Glomerular endothelial cell (primary cell): ENCODE data around the gene ITGB1BP2. TPM values are rescaled to one million over a fixed set of nuclear protein-coding genes. Genes with fewer than 3 reads are reported as not detected.
"Not testable (repeated sequence)": the region's sequence is repeated elsewhere in the genome, so short reads cannot be mapped to it uniquely, and the experiment has no call there.

Experiments used
- DNase-seq: peaks from one replicate; pipeline ENCODE4 v3.0.0-alpha.2; 2011; ENCODE audit warnings: low read depth, low spot score; ENCODE audit errors: extremely low read depth
- total RNA-seq: library from RNA; depleted of rRNA; stranded (reverse); fragments of >200 nt; gene quantifications from 2 replicates; pipeline ENCODE4 v1.2.3, GENCODE V29; 2015

Gene ITGB1BP2
- 0.24 and 2.1 TPM in 2 replicates for total RNA-seq

DNA sequence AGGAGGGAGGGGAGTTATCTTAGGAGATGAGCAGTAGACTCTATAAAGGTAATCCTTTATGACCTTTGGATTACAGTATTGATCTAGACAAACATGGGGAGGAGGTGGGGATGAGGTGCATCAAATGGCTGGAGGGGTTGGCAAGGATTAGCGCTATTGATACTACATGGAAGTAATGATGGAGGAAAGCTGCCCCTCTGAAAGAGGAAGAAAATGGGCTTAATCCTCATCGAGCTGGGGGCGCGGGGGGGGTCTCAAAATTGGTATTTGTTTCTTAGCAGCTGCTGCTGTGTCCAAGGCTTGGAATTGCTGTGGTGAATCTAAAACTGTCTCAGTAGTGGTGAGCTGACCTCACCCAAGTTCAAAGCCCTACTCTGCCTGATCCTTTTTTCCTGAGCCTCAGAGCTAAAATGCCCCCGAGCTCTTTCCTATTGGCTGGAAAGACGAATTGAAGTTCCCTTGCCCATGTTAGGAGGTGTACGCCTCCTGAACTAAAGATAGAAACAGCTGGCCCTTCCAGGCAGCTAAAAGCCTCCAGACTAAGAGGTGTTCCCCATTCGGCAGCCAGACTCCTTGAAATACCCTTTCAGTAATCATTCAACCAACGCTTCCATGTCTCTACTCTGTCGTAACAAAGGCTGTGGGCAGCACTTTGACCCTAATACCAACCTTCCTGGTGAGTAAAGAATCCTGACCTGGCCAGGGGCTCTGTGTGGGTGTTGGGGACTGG, at the start of gene ITGB1BP2:
Gene ITGB1BP2, plus strand, starts transcription at position 556 of the 730 bp plus-strand sequence. Its CDS starts 57 bp downstream, at position 613.
- no peak for DNase-seq

GRCh38 chrX:71252221-71252620, 49.3 kb upstream of the ITGB1BP2 start:
- no peak for DNase-seq

- no peak for DNase-seq
These were observed 48.1 kb upstream of the ITGB1BP2 start for GRCh38 chrX:71253253-71254091.

GRCh38 chrX:71254092-71254963, 47.2 kb upstream of the ITGB1BP2 start, which contains the start of gene ZMYM3:
ZMYM3 (minus strand) TSS chrX:71254140; CDS start chrX:71253255, 885 bp downstream.
- no peak for DNase-seq

GRCh38 chrX:71256051-71256450, 45.5 kb upstream of the ITGB1BP2 start:
- DNase-seq: no peak

DNA sequence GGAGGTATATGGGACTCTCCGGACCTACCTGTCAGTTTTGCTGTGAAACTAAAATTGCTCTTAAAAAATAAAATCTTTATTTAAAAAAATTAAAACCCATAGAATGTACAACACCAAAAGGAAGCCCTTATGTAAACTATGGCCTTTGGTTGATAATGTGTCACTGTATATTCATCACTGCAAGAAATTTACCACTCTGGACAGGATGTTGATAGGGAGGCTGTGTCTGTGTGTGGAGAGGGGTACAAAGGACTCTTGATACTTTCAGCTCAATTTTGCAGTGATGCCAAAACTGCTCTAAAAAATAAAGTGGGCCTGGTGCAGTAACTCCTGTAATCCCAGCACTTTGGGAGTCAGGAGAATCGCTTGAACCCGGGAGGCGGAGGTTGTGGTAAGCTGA, 44.7 kb upstream of the ITGB1BP2 start:
- no peak for DNase-seq

DNA sequence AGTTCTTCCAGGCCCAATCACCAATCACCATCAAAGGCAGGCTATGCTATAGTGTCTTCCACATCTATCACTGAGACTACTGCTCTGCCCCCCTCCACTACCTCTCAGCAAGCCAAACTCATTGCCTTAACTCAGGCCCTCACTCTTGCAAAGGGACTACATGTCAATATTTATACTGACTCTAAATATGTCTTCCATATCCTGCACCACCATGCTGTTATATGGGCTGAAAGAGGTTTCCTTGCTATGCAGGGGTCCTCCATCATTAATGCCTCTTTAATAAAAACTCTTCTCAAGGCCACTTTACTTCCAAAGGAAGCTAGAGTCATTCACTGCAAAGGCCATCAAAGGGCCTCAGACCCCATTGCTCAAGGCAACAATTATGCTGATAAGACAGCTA, 32.9 kb upstream of the ITGB1BP2 start:
- not testable (repeated sequence) for DNase-seq

- DNase-seq: no peak
These were observed 31.7 kb upstream of the ITGB1BP2 start for GRCh38 chrX:71269801-71270395.

- DNase-seq: not testable (repeated sequence)
These were observed 29.2 kb upstream of the ITGB1BP2 start for GRCh38 chrX:71272313-71272712.

- not testable (repeated sequence) for DNase-seq
These were observed 20.2 kb upstream of the ITGB1BP2 start for GRCh38 chrX:71281300-71281699.

GRCh38 chrX:71282514-71283402, 18.8 kb upstream of the ITGB1BP2 start:
- no peak for DNase-seq

GRCh38 chrX:71283403-71284143, 18.0 kb upstream of the ITGB1BP2 start, which contains the start of gene NONO:
NONO (plus strand) TSS chrX:71283635; CDS start chrX:71290638, 7,003 bp downstream.
- peak; percentile 96 for DNase-seq

DNA sequence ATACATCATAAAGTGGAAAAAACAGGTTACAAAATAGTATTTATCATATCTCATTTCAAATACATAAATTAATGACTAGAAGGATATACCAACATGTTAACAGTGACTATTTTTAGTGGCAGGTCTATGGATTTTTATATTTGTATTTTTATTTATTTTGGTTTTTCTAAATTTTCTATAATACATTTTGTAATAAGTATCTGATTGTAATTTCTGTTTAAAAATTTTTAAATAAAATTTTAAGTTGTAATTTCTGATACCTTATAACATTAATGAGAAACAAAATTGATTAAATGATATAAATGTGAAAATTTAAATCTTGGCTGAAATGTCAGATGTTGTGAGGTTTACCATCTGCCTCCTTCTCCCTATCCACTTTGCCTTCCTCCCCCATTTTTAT, 15.6 kb upstream of the ITGB1BP2 start:
- DNase-seq: no peak

DNA sequence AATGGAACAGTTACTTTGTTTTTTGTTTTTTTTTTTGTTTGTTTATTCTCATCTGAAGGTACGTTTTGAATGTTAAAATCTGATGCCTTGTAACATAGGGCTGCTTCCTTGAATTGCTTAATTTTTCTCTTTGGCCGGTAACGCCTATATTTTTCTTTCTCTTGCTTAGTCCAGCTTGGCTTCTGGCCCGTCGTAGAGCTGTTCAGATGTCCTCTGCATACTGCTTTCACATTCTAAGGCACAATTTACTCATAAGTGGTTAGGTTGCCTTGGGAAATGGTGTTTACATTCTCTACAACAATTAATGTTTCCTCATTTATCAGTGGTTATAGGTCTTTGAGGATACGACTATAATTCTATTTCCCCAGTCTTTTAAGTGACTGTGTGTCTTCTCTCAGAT, 10.2 kb upstream of the ITGB1BP2 start:
- DNase-seq: no peak

GRCh38 chrX:71292669-71293365, 8.7 kb upstream of the ITGB1BP2 start:
- no peak for DNase-seq

DNA sequence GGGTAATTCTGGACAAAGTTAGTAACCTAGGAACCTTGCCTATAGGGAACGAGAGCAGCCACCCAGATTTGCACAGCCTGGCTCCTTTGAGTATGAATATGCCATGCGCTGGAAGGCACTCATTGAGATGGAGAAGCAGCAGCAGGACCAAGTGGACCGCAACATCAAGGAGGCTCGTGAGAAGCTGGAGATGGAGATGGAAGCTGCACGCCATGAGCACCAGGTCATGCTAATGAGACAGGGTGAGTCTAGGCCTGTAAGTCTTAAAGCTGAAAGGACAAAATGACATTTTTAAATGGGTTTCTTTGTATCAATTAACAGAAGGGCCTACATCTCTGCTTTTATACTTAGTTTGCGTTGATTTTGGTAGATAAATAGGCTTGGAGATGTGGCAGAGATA, 4.7 kb upstream of the ITGB1BP2 start:
- no peak for DNase-seq

DNA sequence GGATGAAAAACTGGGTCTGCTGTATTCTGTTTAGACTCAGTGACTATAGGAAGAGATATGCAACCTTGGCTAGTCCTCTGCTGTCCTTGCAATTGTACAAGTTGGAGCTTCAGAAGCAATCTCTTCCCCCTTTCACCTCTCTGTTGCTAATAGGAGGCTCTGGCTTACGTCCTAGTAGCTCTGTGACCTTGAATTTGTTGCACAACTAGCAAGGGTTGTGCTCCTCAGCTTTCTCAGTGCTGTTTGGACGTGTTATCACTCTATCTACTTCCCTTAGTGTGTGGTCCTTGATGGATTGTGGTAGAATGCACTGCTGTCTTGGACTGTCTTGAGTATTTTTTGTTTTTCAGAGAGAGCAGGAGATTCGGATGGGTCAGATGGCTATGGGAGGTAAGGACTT, 3.4 kb upstream of the ITGB1BP2 start:
- DNase-seq: no peak

- not testable (repeated sequence) for DNase-seq
These were observed 1.5 kb upstream of the ITGB1BP2 start for GRCh38 chrX:71300064-71300463.
